ENCODE measurements around the gene GKN1.

GKN1 gene

DNA sequence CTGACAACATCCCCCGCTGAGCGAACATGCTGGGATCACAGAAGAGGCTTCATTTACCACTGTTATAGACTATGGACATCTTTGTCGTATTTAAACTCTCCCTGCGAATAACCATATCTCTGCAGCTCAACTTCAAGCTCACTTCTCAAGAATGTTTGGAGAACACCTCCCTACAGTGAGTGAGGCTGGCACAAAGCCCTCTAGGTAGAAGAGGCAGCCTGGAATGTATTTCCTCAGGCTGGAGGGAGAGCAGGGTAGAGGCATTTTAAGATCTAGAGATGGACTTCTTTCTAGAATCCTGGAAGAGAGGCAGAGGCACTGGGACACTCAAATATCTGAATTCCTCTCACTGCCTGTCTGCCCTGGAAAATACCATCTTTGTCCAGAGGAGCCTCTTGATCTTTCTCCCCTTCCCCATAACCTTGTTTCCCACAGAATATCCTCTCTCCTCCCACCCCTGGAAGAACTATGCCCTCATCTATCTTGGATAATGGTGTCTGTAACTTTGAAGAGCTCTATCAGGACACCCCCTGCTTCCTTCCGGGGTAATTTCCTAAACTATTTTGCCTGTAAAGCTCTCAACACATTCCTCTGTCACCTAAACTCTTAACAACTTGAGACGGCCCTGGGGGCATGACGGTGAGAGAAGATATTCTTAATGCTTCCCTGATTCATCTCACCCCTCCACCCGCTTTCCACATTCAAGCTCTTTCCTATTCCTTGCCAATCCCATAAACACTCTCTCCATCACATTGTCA, 36.2 kb downstream of the GKN1 start:
- no peak for DNase-seq (ENCODE audit: low spot score)

- no peak for DNase-seq (ENCODE audit: low spot score)
These were observed 37.2 kb downstream of the GKN1 start for GRCh38 chr2:69011611-69012157.

DNA sequence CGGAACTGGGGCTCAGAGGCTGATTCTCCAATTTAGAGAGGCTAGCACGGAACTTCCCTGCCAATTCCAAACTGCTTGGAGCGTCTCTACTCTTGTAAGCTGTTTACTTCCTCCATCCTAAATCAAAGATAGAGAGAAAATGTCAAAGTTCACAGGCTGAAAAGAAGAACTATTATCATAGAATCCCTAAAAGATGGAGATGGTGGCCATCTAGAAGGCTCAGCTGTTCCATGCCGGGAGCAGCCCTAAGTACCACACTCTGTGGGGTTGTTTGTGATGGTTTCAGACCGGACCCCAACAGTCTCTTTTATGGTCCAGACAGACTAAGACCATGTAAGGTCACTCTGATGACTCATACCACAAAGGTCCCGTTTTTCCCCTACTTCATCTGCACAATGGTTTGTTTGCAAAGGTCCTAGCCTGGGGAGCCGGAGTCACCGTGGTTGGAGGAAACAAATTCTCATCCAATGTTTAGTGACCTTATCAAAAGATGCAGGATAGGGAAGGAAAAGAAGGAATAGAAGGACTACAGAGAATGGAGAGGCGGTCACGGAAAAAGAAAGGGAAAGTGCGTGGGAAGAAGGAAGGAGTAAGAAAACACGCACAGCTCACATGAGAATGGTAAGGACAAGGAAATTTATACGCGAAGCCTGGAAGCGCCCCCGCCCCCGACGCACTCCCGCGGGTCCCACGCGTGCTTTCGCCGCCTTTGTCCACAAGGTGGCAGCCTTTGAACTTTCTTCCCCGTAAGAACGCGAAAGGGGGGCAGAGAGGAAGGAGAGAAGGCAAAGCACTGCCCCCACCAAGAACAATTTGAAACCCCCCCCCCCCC, 38.1 kb downstream of the GKN1 start:
- no peak for DNase-seq (ENCODE audit: low spot score)

DNA sequence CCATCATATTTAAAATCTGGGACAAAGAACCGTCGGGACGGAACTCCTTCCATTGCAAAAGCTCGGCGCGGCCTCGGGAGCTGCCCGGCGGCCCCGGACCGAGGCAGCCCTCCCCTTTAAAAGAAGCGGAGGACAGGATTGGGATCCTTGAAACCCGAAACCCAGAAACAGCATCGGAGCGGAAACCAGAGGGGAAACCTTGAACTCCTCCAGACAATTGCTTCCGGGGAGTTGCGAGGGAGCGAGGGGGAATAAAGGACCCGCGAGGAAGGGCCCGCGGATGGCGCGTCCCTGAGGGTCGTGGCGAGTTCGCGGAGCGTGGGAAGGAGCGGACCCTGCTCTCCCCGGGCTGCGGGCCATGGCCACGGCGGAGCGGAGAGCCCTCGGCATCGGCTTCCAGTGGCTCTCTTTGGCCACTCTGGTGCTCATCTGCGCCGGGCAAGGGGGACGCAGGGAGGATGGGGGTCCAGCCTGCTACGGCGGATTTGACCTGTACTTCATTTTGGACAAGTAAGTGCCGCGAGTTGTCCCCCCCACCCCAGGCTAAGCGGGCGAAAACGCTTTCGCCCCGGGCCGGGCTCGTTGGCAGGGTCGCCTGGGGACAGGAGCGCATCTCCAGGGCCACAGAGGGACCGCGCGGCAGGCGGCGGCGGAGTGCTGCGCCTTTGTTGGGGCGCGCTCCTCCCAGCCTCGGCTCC, 38.9 kb downstream of the GKN1 start, which contains the start of gene ANTXR1:
ANTXR1 (plus strand) TSS at position 38 of the 698 bp plus-strand sequence; CDS start at position 359, 321 bp downstream.
- DNase-seq (ENCODE audit: low spot score) = peak; percentile 80

DNA sequence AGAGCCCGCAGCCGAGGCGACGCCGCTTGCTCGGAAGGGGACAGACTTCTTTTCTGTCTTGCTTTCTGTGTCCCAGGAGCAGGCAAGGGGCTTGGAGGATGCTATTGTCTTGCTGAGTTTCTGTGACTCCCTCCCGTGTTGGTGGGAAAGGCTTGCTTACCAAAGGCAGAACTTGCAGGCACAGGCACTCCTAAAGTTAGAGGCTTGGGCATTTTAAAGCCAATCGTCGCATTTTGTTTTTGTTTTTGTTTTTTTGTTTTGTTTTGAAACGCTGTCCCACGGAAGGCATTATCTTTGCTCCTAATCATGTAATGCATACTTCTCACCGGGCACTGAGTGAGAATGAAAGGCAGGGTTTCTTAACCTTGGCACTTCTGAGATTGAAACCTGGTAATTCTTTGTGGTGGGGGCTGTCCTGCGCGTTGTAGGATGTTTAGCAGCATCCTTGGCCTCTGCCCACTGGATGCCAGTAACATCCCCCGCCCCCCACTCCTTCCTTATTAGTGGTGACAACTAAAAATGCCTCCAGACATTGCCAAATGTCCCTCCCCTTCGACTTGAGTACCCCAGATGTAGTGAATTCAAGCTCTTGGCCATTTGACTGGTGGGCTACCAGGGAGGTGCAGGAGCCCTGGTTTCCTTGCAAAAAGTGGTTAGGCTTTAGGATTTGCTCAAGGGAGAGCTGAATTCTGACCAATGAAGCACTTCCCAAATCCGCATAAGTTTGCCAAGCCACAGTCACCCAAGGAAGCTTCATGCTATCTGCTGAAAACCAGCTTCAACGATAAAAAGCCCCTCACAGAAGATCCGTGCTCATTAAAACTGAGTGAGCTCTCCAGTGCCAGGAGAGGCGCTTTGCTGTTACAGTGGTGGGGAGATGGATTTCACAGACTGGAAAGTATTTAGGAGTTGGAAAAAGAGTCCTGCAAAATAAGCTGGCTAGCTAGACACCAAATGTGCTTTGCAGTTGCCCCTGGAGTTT, 39.7 kb downstream of the GKN1 start:
- no peak for DNase-seq (ENCODE audit: low spot score)

GRCh38 chr2:69017080-69017479, 42.6 kb downstream of the GKN1 start:
- no peak for DNase-seq (ENCODE audit: low spot score)

GRCh38 chr2:69017835-69018234, 43.4 kb downstream of the GKN1 start:
- no peak for DNase-seq (ENCODE audit: low spot score)

DNA sequence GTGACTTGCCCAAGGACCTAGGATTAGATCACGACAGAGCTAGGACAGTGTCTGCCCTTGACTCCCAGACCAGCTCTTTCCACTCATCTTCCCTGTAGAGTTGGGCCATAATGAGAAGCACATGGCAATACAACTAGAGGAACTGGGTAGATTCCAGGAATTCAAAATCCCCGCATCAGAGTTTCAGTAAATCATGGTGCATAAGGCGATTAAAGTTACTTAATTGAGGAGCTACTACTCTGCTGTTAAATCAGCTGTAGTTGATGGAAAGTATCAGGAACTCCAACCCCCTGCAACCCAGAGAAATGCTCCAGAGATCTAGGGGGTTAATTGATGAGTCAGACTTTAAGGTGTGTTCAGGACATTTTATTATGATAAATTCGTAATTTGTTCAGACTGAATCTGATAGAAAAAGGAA, 44.3 kb downstream of the GKN1 start:
- DNase-seq (ENCODE audit: low spot score) = no peak

GRCh38 chr2:69020496-69021426, 46.3 kb downstream of the GKN1 start:
- no peak for DNase-seq (ENCODE audit: low spot score)

GRCh38 chr2:69021727-69022126, 47.3 kb downstream of the GKN1 start:
- DNase-seq (ENCODE audit: low spot score) = no peak

GRCh38 chr2:69022548-69022947, 48.1 kb downstream of the GKN1 start:
- DNase-seq (ENCODE audit: low spot score) = no peak

- no peak for DNase-seq (ENCODE audit: low spot score)
These were observed 48.8 kb downstream of the GKN1 start for GRCh38 chr2:69023236-69023635.

GRCh38 chr2:69026026-69026425, 51.6 kb downstream of the GKN1 start:
- no peak for DNase-seq (ENCODE audit: low spot score)

DNA sequence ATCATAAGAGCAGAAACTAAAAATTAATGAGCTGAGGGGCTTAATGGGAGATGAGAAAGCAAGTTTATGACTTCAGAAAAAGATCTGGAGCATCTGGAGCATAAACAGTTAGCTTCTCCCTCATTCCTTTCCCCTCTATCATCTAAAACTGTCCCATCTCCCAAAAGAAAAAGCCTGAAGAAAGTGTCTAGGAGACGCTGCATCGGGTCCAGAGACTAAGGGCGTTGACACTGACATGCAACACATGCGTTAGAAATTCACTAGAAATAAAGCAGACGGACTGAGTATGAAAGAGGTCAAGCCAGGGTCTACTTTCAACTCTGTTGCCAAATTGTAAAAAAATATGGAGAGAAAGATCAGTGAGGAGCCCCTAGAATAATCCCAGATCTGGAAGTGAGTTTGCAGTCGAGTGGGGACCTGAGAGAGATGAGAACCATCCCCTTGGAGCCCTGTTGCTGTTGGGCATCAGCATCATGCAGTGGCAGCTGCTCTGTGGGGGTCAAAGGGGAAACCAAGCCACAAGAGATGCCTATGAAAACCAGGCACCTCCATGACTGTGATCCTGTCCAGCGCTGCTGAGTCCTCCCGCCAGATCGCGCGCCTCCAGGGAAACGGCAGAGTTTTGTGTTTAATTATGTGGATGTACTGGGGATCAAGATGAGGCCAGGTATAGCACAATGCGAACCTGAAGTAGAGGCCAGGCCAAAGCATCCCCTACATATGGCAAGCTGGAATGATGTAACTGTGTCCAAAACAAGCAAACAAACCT, 52.4 kb downstream of the GKN1 start:
- no peak for DNase-seq (ENCODE audit: low spot score)
